ENCODE results near the gene DPPA3. TPM values are rescaled to one million over a fixed set of nuclear protein-coding genes. Genes with fewer than 3 reads are reported as not detected.

Gene DPPA3
- total RNA-seq, 1 experiment from 2014 or later: not detected

GRCh38 chr12:7756993-7757392 lies 45.8 kb downstream of the DPPA3 start:
- Histone ChIP-seq H3K4me3 (ENCODE audit: low read depth, low read length, poor library complexity, severe bottlenecking) (no peak overlapping the region), H3K4me1 (ENCODE audit: insufficient read depth, low read length, poor library complexity, severe bottlenecking) (peaks cover 7% of the 10 kb centered on the region), H3K9me3 (ENCODE audit: low read depth, low read length, poor library complexity, severe bottlenecking) (no peaks in the 10 kb centered on the region), H3K27me3 (replicated peaks; ENCODE audit: insufficient read depth, low read depth, low read length, poor library complexity) (no peaks in the 10 kb centered on the region), H3K27ac (ENCODE audit: low read depth, low read length, poor library complexity, severe bottlenecking) (no peak overlapping the region), H3K36me3 (ENCODE audit: insufficient read depth, low read length, poor library complexity, severe bottlenecking) (no peaks in the 10 kb centered on the region)
- POLR2A ChIA-PET (ENCODE audit: low non-redundant PET): no interaction called here
- CTCF ChIA-PET: no interaction called here
- no peak for TF ChIP-seq EZH2 (IDR thresholded peaks at IDR 0.05; ENCODE audit: borderline replicate concordance, low read depth, low read length, poor library complexity, severe bottlenecking)
- TF ChIP-seq, protein P1, sequence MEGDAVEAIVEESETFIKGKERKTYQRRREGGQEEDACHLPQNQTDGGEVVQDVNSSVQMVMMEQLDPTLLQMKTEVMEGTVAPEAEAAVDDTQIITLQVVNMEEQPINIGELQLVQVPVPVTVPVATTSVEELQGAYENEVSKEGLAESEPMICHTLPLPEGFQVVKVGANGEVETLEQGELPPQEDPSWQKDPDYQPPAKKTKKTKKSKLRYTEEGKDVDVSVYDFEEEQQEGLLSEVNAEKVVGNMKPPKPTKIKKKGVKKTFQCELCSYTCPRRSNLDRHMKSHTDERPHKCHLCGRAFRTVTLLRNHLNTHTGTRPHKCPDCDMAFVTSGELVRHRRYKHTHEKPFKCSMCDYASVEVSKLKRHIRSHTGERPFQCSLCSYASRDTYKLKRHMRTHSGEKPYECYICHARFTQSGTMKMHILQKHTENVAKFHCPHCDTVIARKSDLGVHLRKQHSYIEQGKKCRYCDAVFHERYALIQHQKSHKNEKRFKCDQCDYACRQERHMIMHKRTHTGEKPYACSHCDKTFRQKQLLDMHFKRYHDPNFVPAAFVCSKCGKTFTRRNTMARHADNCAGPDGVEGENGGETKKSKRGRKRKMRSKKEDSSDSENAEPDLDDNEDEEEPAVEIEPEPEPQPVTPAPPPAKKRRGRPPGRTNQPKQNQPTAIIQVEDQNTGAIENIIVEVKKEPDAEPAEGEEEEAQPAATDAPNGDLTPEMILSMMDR (conservative IDR thresholded peaks at IDR 0.05; ENCODE audit: low read depth, low read length): no peak
- BruUV-seq (replicated peaks): no TSS peak
- no peak for DNase-seq (ENCODE audit: low spot score)
- intact Hi-C loops (cut with micrococcal nuclease; ENCODE audit: unreplicated experiment): no loop called here

DNA sequence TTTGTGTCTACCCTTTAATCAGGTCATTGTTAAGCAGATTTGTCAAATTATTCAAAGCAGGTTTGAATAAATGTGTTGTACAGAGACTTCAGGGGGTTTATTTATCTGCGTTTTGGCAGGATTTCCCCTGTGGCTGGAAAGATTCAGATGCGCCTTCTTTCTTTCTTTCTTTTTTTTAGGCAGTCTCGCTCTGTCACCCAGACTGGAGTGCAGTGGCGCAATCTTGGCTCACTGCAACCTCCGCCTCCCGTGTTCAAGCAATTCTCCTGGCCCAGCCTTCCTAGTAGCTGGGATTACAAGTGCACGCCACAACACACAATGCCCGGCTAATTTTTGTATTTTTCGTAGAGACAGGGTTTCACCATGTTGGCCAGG lies 47.5 kb downstream of the DPPA3 start:
- DNase-seq (ENCODE audit: low spot score): no peak
- Histone ChIP-seq H3K4me1 (ENCODE audit: insufficient read depth, low read length, poor library complexity, severe bottlenecking) (peaks cover 7% of the 10 kb centered on the region), H3K27ac (ENCODE audit: low read depth, low read length, poor library complexity, severe bottlenecking) (no peak overlapping the region), H3K9me3 (ENCODE audit: low read depth, low read length, poor library complexity, severe bottlenecking) (no peaks in the 10 kb centered on the region), H3K4me3 (ENCODE audit: low read depth, low read length, poor library complexity, severe bottlenecking) (no peak overlapping the region), H3K36me3 (ENCODE audit: insufficient read depth, low read length, poor library complexity, severe bottlenecking) (no peaks in the 10 kb centered on the region), H3K27me3 (replicated peaks; ENCODE audit: insufficient read depth, low read depth, low read length, poor library complexity) (no peaks in the 10 kb centered on the region)
- TF ChIP-seq EZH2 (IDR thresholded peaks at IDR 0.05; ENCODE audit: borderline replicate concordance, low read depth, low read length, poor library complexity, severe bottlenecking): no peak
- TF ChIP-seq, protein P1 (conservative IDR thresholded peaks at IDR 0.05; ENCODE audit: low read depth, low read length): no peak
- no TSS peak for BruUV-seq (replicated peaks)
- CTCF ChIA-PET: no interaction called here
- POLR2A ChIA-PET (ENCODE audit: low non-redundant PET): no interaction called here
- intact Hi-C loops (cut with micrococcal nuclease; ENCODE audit: unreplicated experiment): no loop called here

Other genes with a start within 250 kb of the DPPA3 start
- gene CD163, start 207.7 kb upstream of the DPPA3 start, total RNA-seq (2021): 0.41 TPM in 1 of 2 replicates, not detected in the other
- gene APOBEC1, start 45.5 kb upstream of the DPPA3 start, total RNA-seq (2021): not detected in 2 replicates
- not detected in 2 replicates for gene GDF3, start 15.7 kb upstream of the DPPA3 start, total RNA-seq (2021)
- not detected in 2 replicates for gene CLEC4C, start 35.9 kb downstream of the DPPA3 start, total RNA-seq (2021)
- not detected in 2 replicates for gene NANOGNB, start 53.8 kb downstream of the DPPA3 start, total RNA-seq (2021)
- gene NANOG, start 78.0 kb downstream of the DPPA3 start, total RNA-seq (2021): not detected in 2 replicates
- 0.09 and 0.20 TPM in 2 replicates for gene SLC2A14, start 161.5 kb downstream of the DPPA3 start, total RNA-seq (2021)
- gene SLC2A3, start 224.8 kb downstream of the DPPA3 start, total RNA-seq (2021): 23.0 and 30.2 TPM in 2 replicates

Data from A673 (cell line).